ENCODE results near the gene CEP126. TPM values are rescaled to one million over a fixed set of nuclear protein-coding genes. Genes with fewer than 3 reads are reported as not detected.

The CEP126 gene
- total and polyA plus RNA-seq, 3 donors from 2014 or later = 11.2 to 18.6 (median 14.8) TPM

GRCh38 chr11:101944923-101945322 lies 30.1 kb downstream of the CEP126 start:
- Histone ChIP-seq H3K9me3 (no peaks in the 10 kb centered on the region), H3K4me1 (no peaks in the 10 kb centered on the region), H3K36me3 (ENCODE audit: low read depth, missing control alignments) (no peaks in the 10 kb centered on the region), H3K27ac (no peak overlapping the region), H3K27me3 (no peaks in the 10 kb centered on the region), H3K4me3 (no peak overlapping the region)
- DNase-seq = no peak
- TF ChIP-seq CTCF (IDR thresholded peaks at IDR 0.05) (no peak), POLR2A (IDR thresholded peaks at IDR 0.05) (no peak)
- 75 to 84% methylated on average over 2 of the region's 2 CpGs for WGBS, 2 donors
- intact Hi-C loops (cut with DNase I; ENCODE audit: low total_unique reads) = no loop called here

GRCh38 chr11:101945448-101945847 lies 30.6 kb downstream of the CEP126 start:
- H3K27ac ChIP-seq = no peak overlapping the region

GRCh38 chr11:101949680-101950220 lies 34.9 kb downstream of the CEP126 start:
- intact Hi-C loops (cut with DNase I; ENCODE audit: low total_unique reads) = no loop called here
- WGBS, 2 donors = 57 to 63% methylated on average over 1 of the region's 1 CpG
- no peak for DNase-seq
- Histone ChIP-seq H3K27ac (no peak overlapping the region), H3K36me3 (ENCODE audit: low read depth, missing control alignments) (no peaks in the 10 kb centered on the region), H3K4me1 (no peaks in the 10 kb centered on the region), H3K9me3 (no peaks in the 10 kb centered on the region), H3K27me3 (no peaks in the 10 kb centered on the region), H3K4me3 (no peak overlapping the region)
- TF ChIP-seq POLR2A (IDR thresholded peaks at IDR 0.05) = no peak
- no peak for TF ChIP-seq CTCF (IDR thresholded peaks at IDR 0.05)

More at GRCh38 chr11:101945448-101945847, 30.6 kb downstream of the CEP126 start:
- H3K36me3 ChIP-seq (ENCODE audit: low read depth, missing control alignments) = no peaks in the 10 kb centered on the region
- H3K4me1 ChIP-seq = no peaks in the 10 kb centered on the region
- WGBS, 2 donors = 84 to 89% methylated on average over 4 of the region's 4 CpGs
- H3K4me3 ChIP-seq = no peak overlapping the region
- no peak for TF ChIP-seq POLR2A (IDR thresholded peaks at IDR 0.05)
- TF ChIP-seq CTCF (IDR thresholded peaks at IDR 0.05) = no peak
- no peaks in the 10 kb centered on the region for H3K9me3 ChIP-seq
- H3K27me3 ChIP-seq = no peaks in the 10 kb centered on the region
- DNase-seq = no peak
- intact Hi-C loops (cut with DNase I; ENCODE audit: low total_unique reads) = no loop called here

- H3K36me3 ChIP-seq (ENCODE audit: low read depth, missing control alignments) = no peaks in the 10 kb centered on the region
- 89 to 95% methylated on average over 3 of the region's 3 CpGs for WGBS, 2 donors
- no peak for DNase-seq
- no peaks in the 10 kb centered on the region for H3K27me3 ChIP-seq
- H3K4me3 ChIP-seq = no peak overlapping the region
- TF ChIP-seq POLR2A (IDR thresholded peaks at IDR 0.05) (no peak), CTCF (IDR thresholded peaks at IDR 0.05) (no peak)
- H3K27ac ChIP-seq = no peak overlapping the region
- intact Hi-C loops (cut with DNase I; ENCODE audit: low total_unique reads) = no loop called here
- no peaks in the 10 kb centered on the region for H3K4me1 ChIP-seq
- no peaks in the 10 kb centered on the region for H3K9me3 ChIP-seq
Measured at GRCh38 chr11:101955278-101955677, 40.5 kb downstream of the CEP126 start.

- Histone ChIP-seq H3K36me3 (ENCODE audit: low read depth, missing control alignments) (no peaks in the 10 kb centered on the region), H3K9me3 (no peaks in the 10 kb centered on the region), H3K4me1 (no peaks in the 10 kb centered on the region), H3K27me3 (no peaks in the 10 kb centered on the region), H3K27ac (no peak overlapping the region), H3K4me3 (no peak overlapping the region)
- DNase-seq = no peak
- intact Hi-C loops (cut with DNase I; ENCODE audit: low total_unique reads) = no loop called here
- TF ChIP-seq POLR2A (IDR thresholded peaks at IDR 0.05) (no peak), CTCF (IDR thresholded peaks at IDR 0.05) (no peak)
- 91 to 92% methylated on average over 5 of the region's 5 CpGs for WGBS, 2 donors
Measured at GRCh38 chr11:101955701-101956100, 40.9 kb downstream of the CEP126 start.

All from testis (tissue), 3 donors.